B cell (primary cell): Measurements from ENCODE around the gene CAND2. TPM values are rescaled to one million over a fixed set of nuclear protein-coding genes. Genes with fewer than 3 reads are reported as not detected.
"Not testable (repeated sequence)": the region's sequence is repeated elsewhere in the genome, so short reads cannot be mapped to it uniquely, and the experiment has no call there.

Experiments
- ATAC-seq: fragments of 200-7000 bp; cut with Tn5 transposase; one replicate; pipeline ENCODE4 v1.10.0; 2021; ENCODE audit warnings: low read depth, mild to moderate bottlenecking, moderate number of reproducible peaks, moderate library complexity
- CTCF ChIA-PET: fragments of 350-600 bp; sonication (Branson Sonifier 250); formaldehyde crosslinking; loops from one replicate; lab custom pipeline; 2021; ENCODE audit warnings: antibody characterized with exemption, inconsistent platforms; lab: Charles Lee
- POLR2A ChIA-PET: fragments of 350-600 bp; sonication (Branson Sonifier 250); formaldehyde crosslinking; loops from one replicate; lab custom pipeline; 2021; ENCODE audit warnings: antibody characterized with exemption; lab: Charles Lee
- DNase-seq: peaks from one replicate; pipeline ENCODE4 v3.0.0; 2013
- H2AFZ ChIP-seq: 2 replicates; pipeline ENCODE4 v1.6.1; 2012; ENCODE audit warnings: mild to moderate bottlenecking, low read depth, low read length; ENCODE audit not compliant: insufficient read depth, poor library complexity, severe bottlenecking
- H3K27ac ChIP-seq, 2 donors: 1 replicate in 1 of 2; 2 replicates in 1 of 2; pipeline ENCODE4 v1.5.1; 2012 to 2013; ENCODE audit warnings: low read length in 2 of 2, mild to moderate bottlenecking in 2 of 2, moderate library complexity in 1 of 2
- H3K27me3 ChIP-seq, 4 experiments: fragments of 200-600 bp in 1 of 4; sonication (generic) in 1 of 4; replicated peaks in 1 of 4; 1 replicate in 2 of 4; 2 replicates in 2 of 4; pipeline versions ENCODE4 v1.6.1 to v1.7.0; 2013 to 2016; ENCODE audit warnings: low read length in 3 of 4, mild to moderate bottlenecking in 2 of 4, mixed read lengths in 1 of 4, moderate library complexity in 1 of 4; ENCODE audit not compliant: insufficient read depth in 4 of 4, control insufficient read depth in 3 of 4; ENCODE audit errors: control extremely low read depth in 1 of 4
- H3K36me3 ChIP-seq, 2 experiments: replicated peaks in 1 of 2; 1 replicate in 1 of 2; 2 replicates in 1 of 2; pipeline versions ENCODE4 v1.6.1 to v1.7.1; 2013; ENCODE audit warnings: low read length in 1 of 2; ENCODE audit not compliant: insufficient read depth in 2 of 2, control insufficient read depth in 1 of 2; ENCODE audit errors: control extremely low read depth in 1 of 2, extremely low read depth in 1 of 2
- H3K4me1 ChIP-seq, 2 donors: fragments of 200-600 bp in 1 of 2; sonication (generic) in 1 of 2; 1 replicate in 1 of 2; 2 replicates in 1 of 2; pipeline versions ENCODE4 v1.5.1 to v1.6.1; 2013 to 2017; ENCODE audit warnings: low read length in 2 of 2; ENCODE audit not compliant: control insufficient read depth in 2 of 2, insufficient read depth in 2 of 2
- H3K4me2 ChIP-seq: replicated peaks from 2 replicates; pipeline ENCODE3; 2012; ENCODE audit warnings: mild to moderate bottlenecking, low read depth, low read length; ENCODE audit not compliant: poor library complexity, severe bottlenecking
- H3K4me3 ChIP-seq, 5 experiments: fragments of 200-600 bp in 1 of 5; sonication (generic) in 1 of 5; 1 replicate in 3 of 5; 2 replicates in 2 of 5; pipeline versions ENCODE4 v1.5.1 to v1.7.0; 2011 to 2016; ENCODE audit warnings: low read length in 4 of 5, mild to moderate bottlenecking in 4 of 5, low read depth in 2 of 5, control low read depth in 1 of 5, moderate library complexity in 1 of 5; ENCODE audit not compliant: insufficient read depth in 1 of 5; ENCODE audit errors: control extremely low read depth in 1 of 5, extremely low read depth in 1 of 5
- H3K79me2 ChIP-seq: fragments of 200-600 bp; sonication (generic); one replicate; pipeline ENCODE4 v1.6.0; 2016; ENCODE audit warnings: low read length; ENCODE audit not compliant: control insufficient read depth, insufficient read depth
- H3K9ac ChIP-seq: fragments of 200-600 bp; sonication (generic); 2 replicates; pipeline ENCODE4 v1.6.1; 2017; ENCODE audit warnings: mild to moderate bottlenecking, low read length, moderate library complexity
- H3K9me3 ChIP-seq, 3 donors: one replicate each; pipeline versions ENCODE4 v1.6.1 to v1.7.1; 2013; ENCODE audit warnings: low read length in 2 of 3; ENCODE audit not compliant: control insufficient read depth in 2 of 3, insufficient read depth in 1 of 3; ENCODE audit errors: control extremely low read depth in 1 of 3
- H4K20me1 ChIP-seq: 2 replicates; pipeline ENCODE4 v1.6.0; 2012; ENCODE audit warnings: mild to moderate bottlenecking, low read length; ENCODE audit not compliant: insufficient read depth, control insufficient read depth, poor library complexity, severe bottlenecking
- H3K27ac Mint-ChIP-seq: one replicate; pipeline ENCODE4 v1.8.0; 2021; ENCODE audit warnings: mixed read lengths
- H3K27me3 Mint-ChIP-seq: one replicate; pipeline ENCODE4 v1.8.0; 2021; ENCODE audit warnings: mixed read lengths
- H3K4me1 Mint-ChIP-seq: one replicate; pipeline ENCODE4 v1.8.0; 2021; ENCODE audit warnings: mixed read lengths
- H3K4me3 Mint-ChIP-seq: one replicate; pipeline ENCODE4 v1.8.0; 2021; ENCODE audit warnings: mixed read lengths
- H3K9me3 Mint-ChIP-seq: one replicate; pipeline ENCODE4 v1.8.0; 2022; ENCODE audit warnings: mixed read lengths; ENCODE audit not compliant: insufficient read depth
- EZH2 ChIP-seq: IDR thresholded peaks from 2 replicates; pipeline ENCODE4 v1.6.1; 2012; ENCODE audit warnings: borderline replicate concordance, low read depth, mild to moderate bottlenecking, moderate library complexity, low read length; ENCODE audit not compliant: insufficient read depth, poor library complexity, severe bottlenecking
- WGBS: methylation state at CpG from one replicate; pipeline ENCODE4 v1.1.5; 2013; ENCODE audit warnings: missing lambda C conversion rate; ENCODE audit not compliant: insufficient coverage; 5-methylcytosine and 5-hydroxymethylcytosine counted together
- intact Hi-C: fragments of 100-400 bp; cut with micrococcal nuclease; formaldehyde crosslinking; loops from one replicate; pipeline ENCODE4 v1.10.0; 2022
- polyA plus RNA-seq: library from polyadenylated mRNA; depleted of rRNA; stranded (reverse); fragments of >200 nt; gene quantifications from 2 replicates; pipeline ENCODE4 v1.2.3, GENCODE V29; 2012
- total RNA-seq, 2 donors: library from RNA; stranded (reverse); fragments of 120-200 nt in 1 of 2; gene quantifications; 1 replicate in 1 of 2; 2 replicates in 1 of 2; pipeline versions ENCODE4 v1.2.3 to v1.2.4, GENCODE V29; 2013 to 2022
- TF ChIP-seq, protein P1 (sequence below): fragments of 200-600 bp; IDR thresholded peaks from one replicate; pipeline ENCODE4 v1.8.0; 2022; ENCODE audit warnings: antibody characterized with exemption, mild to moderate bottlenecking

The CAND2 gene
- total and polyA plus RNA-seq, 2 donors (not counting 1 experiment from before 2014, with no cell fraction given) = 0.34 to 1.9 TPM

GRCh38 chr3:12787967-12788690, 8.4 kb upstream of the CAND2 start:
- H3K27me3 Mint-ChIP-seq = peaks cover 29% of the 10 kb centered on the region
- H4K20me1 ChIP-seq, H3K27ac ChIP-seq, H3K27me3 ChIP-seq, POLR2A ChIA-PET, H3K79me2 ChIP-seq, H3K36me3 ChIP-seq, ATAC-seq, H3K4me2 ChIP-seq, intact Hi-C loops, H2AFZ ChIP-seq, H3K4me3 Mint-ChIP-seq, H3K27ac Mint-ChIP-seq, H3K4me3 ChIP-seq, H3K9me3 Mint-ChIP-seq, H3K9me3 ChIP-seq, H3K4me1 ChIP-seq, H3K4me1 Mint-ChIP-seq, H3K9ac ChIP-seq, DNase-seq: not testable (repeated sequence)
- WGBS = 82% methylated on average over 19 of the region's 23 CpGs
- CTCF ChIA-PET = interaction anchor here (1.1 to 1.9 kb wide), 4 partner anchors 9 to 104 kb away, joined by 5 to 9 read pairs (median 6); partner anchors contain the start of gene CAND2

DNA sequence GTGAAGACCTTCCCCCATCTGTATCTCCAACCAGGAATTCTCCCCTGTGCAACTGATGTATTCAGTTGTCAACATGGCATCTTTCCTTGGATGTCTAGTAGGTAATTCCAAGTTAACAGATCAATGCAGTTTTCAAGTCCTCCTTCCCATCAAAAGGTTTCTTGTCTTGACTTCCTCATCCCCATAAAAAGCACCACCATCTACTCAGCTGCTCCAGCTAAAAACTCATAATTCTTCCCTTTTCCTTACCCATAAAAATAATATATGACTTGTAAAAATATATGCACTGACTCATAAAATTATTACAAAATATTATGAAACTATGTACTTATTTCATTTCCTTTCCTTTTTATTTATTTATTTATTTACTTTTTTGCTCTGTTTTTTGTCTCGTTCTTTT, 5.0 kb upstream of the CAND2 start:
- ChIA-PET POLR2A (no interaction called here), CTCF (no interaction called here)
- intact Hi-C loops = no loop called here
- peaks cover 5 to 7% of the 10 kb centered on the region in 2 donors for H3K4me1 ChIP-seq
- Mint-ChIP-seq H3K9me3 (no peaks in the 10 kb centered on the region), H3K27ac (no peak overlapping the region), H3K4me1 (peaks cover 4% of the 10 kb centered on the region), H3K4me3 (no peak overlapping the region), H3K27me3 (peaks cover 22% of the 10 kb centered on the region)
- TF ChIP-seq EZH2 = no peak
- TF ChIP-seq, protein P1, sequence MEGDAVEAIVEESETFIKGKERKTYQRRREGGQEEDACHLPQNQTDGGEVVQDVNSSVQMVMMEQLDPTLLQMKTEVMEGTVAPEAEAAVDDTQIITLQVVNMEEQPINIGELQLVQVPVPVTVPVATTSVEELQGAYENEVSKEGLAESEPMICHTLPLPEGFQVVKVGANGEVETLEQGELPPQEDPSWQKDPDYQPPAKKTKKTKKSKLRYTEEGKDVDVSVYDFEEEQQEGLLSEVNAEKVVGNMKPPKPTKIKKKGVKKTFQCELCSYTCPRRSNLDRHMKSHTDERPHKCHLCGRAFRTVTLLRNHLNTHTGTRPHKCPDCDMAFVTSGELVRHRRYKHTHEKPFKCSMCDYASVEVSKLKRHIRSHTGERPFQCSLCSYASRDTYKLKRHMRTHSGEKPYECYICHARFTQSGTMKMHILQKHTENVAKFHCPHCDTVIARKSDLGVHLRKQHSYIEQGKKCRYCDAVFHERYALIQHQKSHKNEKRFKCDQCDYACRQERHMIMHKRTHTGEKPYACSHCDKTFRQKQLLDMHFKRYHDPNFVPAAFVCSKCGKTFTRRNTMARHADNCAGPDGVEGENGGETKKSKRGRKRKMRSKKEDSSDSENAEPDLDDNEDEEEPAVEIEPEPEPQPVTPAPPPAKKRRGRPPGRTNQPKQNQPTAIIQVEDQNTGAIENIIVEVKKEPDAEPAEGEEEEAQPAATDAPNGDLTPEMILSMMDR = no peak
- ATAC-seq (no peak), DNase-seq (no peak)
- no peak overlapping the region for H3K4me3 ChIP-seq
- WGBS = no CpG with 5 or more reads among the region's 1 CpG
- H3K4me2 ChIP-seq = no peak overlapping the region
- H3K9me3 ChIP-seq = no peaks in the 10 kb centered on the region
- H2AFZ ChIP-seq = no peak overlapping the region
- H3K27ac ChIP-seq = no peak overlapping the region
- H3K79me2 ChIP-seq = no peaks in the 10 kb centered on the region
- no peaks in the 10 kb centered on the region for H4K20me1 ChIP-seq
- H3K36me3 ChIP-seq = no peaks in the 10 kb centered on the region
- H3K27me3 ChIP-seq = peaks cover 0 to 11% (median 5%) of the 10 kb centered on the region in 4 experiments
- H3K9ac ChIP-seq = no peak overlapping the region
